GM19099 (cell line): ENCODE measurements around the gene DHRSX.

ENCODE experiments used
- POLR2A ChIP-seq: IDR thresholded peaks from 3 replicates; pipeline ENCODE4 v1.6.1; 2011; ENCODE audit warnings: low read depth; ENCODE audit not compliant: insufficient read length; ENCODE audit errors: extremely low read depth

Gene DHRSX

DNA sequence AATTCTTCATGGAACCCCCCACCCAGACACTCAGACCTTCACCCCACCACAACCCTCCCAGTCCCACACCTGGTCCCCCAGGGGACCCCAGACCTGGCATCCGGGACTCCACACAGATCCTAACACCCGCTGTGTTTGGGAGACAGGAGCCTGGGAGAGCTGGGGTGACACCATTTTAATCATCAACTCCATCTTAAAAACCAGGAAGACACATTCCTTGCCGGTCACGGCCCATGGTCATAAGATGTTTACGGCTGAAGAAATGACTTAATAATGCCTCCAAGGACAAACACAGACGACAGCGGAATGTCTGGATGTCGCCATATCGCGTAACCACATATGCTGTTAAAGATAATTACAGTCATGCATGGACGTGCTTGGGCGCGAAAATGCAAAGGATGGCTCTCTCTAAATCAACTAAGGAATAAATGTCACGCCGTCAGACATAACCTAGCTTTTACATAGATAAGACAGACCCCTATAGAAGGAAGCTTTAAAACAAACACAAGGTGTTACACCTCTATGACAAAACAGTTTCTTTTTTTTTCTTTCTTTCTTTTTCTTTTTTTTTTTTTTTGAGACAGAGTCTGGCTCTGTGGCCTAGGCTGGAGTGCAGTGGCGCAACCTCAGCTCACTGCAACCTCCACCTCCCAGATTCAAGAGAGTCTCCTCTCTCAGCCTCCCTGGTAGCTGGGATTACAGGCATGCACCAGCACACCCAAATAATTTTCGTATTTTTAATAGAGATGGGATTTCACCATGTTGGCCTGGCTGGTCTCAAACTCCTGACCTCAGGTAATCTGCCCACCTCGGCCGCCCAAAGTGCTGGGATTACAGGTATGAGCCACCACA lies 2.1 kb upstream of the DHRSX start:
- no peak for TF ChIP-seq POLR2A

DNA sequence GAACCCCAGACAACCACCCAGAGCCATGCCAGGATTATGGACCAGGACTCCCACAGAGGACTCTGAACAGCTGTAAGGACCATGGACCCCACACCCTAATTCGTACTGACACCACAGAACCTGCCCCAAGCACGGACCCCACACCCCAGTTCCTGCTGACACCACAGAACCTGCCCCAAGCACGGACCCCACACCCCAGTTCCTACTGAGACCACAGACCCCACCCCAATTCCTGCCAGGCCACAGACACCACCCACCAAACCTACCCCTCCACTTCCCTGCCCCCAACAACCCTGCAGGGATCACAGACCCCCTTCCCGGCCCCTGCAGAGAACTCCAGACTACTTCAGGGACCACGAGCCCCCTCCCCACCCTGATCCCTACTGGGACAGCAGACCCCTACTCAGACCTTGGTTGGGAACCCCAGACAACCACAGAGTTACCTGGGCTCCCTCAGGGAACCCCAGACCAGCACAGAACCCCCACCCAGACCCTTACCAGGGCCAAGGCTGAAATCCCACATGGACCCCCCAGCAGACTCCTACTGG lies 1.4 kb upstream of the DHRSX start:
- no peak for TF ChIP-seq POLR2A

DNA sequence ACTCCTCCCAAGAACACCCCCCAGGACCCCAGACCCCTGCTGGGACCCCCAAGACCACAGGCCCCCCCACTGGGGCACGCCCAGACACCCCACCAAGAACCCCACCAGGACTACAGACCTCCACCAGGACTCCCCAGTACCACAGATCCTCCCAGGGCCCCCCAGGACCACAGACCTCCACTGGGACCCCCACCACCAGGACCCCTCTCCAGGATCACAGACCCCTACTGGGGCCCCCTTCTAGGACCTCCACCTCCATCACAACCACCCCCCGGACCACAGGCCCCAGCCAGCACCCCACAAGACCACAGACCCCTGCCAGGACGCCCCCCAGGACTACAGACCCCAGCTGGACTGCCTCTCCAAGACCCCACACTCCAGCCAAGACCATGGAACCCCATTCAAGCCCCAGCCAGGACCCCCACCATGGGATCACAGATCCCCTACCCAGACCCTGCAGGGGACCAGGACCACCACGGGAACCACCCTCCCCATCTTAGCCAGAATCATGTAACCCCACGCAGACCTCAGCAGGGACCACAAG lies 855 bp upstream of the DHRSX start:
- TF ChIP-seq POLR2A: no peak

DNA sequence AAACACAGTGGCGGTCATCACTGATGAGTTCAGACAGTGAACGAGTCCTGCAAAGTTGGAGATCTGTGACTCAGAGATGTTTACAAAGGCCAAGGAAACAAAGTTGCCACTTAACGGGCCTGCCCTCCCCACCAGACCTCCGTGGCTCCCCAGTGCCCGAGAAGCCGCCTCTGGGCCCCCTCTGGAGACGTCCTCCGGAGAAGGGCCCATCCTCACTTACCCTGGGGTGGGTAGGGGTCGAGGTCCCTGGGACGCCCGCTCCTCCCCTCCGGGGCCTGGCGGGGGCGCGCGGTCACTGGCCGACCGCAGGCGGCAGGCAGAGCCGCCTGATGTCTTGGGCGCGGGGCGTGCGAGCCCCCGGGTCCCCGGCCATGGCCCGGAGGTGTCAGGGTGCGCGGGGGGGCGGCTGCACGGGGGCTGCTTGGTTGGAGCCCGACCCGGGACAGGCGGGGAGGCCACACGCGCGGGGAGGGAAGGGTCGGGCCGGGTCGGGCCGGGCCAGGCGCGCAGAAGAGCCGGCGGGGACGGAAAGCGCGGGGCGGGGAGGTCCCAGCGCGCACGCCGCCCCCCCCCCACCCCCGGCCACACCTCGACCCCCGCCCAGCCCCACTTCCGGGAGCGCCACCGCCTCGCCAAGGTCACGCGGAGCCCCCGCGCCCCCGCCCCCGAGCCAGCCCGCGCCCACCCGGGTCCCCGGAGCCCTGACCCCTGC lies 529 bp downstream of the DHRSX start:
- TF ChIP-seq POLR2A: no peak

DNA sequence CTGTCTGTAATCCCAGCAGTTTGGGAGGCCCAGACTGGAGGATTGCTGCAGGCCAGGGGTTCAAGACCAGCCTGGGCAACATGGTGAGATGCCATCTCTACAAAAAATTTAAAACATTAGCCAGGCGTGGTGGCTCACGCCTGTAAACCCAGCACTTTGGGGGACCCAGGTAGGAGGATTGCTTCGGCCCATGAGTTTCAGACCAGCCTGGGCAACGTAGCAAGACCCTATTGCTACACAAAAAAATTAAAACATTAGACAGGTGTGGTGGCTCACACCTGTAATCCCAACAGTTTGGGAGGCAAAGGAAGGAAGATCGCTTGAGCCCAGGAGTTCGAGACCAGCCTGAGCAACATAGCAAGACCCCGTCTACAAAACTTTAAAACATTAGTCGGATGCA lies 1.3 kb downstream of the DHRSX start:
- no peak for TF ChIP-seq POLR2A

DNA sequence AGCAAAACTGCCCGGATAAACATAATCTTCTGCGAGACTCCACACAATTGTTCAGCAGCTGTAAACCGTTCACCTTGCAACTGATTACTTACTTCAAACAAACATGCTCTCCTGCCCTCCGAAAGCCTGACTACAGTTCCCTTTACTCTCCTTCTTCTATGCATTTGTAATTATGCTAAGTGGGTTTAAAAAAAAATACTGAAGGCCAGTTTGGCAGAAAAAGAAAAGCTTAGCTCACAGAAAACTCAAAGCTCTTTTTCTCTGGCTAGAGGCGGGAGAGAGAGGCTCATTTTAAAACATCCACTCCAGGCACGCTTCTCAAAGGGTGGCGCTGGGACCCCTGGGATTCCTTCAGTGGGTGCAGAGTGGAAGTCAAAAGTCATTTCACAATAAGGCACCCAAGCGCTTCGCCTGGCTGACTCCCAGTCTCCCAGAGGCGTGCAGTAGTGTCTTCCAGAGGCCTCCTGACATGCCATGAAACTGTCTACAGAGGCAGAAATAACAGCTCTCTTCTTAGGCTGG lies 1.9 kb downstream of the DHRSX start:
- no peak for TF ChIP-seq POLR2A

DNA sequence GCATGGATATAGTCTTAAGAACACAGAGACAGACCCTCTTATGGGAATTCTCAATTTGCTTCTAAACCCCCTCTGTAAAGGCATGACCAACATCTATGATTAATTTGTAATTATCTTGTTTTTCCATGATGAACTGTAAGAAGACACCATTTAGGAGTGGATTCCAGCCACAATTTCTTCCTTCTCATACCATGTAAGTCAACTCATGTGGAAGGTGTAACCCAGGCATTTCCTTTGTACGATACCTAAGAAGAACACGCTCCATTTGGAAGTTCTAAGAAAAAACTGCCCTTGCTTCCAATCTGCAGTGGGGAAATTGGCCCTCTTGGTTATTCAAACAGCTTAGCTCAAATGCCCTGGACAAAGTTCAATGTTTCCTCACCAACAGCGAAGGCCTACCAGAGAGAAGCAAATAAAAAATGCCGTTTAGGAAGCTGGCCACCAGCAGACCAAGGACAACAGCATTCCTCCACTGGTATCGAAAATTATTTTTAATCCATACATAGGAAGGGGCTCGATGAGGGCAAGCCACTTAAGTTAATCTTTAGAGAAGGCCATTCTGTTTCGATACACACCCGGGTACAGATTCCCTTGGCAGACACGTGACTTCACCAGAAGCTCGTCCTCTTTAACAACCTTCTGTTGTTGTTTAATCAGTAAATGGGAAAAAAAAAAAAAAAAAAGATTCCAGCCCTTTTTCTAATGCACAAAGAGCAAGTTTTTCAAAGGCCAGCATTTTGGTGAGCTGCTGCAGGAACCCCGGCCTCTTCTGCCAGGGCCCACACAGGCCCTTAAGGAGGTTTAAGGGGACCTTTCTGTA lies 2.6 kb downstream of the DHRSX start:
- TF ChIP-seq POLR2A: no peak

DNA sequence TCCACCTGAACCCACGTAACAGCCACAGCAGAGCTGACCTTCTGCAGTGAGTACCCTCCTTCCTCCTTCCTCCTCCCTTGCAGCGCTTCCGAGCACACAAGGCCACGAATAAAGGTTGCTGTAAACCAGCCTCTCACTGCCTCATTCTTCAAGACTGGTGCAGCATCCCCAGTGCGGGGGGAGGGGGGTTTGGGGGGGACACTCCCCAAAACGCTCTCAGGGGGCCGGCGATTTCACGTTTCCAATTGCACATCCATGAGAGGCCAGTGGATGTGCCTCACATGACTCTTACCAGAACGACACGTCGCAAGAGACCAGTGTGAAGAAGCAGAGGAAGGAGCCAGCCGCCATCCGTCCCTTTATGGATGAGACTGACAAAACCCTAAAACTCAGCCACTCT lies 5.2 kb downstream of the DHRSX start:
- TF ChIP-seq POLR2A: no peak

DNA sequence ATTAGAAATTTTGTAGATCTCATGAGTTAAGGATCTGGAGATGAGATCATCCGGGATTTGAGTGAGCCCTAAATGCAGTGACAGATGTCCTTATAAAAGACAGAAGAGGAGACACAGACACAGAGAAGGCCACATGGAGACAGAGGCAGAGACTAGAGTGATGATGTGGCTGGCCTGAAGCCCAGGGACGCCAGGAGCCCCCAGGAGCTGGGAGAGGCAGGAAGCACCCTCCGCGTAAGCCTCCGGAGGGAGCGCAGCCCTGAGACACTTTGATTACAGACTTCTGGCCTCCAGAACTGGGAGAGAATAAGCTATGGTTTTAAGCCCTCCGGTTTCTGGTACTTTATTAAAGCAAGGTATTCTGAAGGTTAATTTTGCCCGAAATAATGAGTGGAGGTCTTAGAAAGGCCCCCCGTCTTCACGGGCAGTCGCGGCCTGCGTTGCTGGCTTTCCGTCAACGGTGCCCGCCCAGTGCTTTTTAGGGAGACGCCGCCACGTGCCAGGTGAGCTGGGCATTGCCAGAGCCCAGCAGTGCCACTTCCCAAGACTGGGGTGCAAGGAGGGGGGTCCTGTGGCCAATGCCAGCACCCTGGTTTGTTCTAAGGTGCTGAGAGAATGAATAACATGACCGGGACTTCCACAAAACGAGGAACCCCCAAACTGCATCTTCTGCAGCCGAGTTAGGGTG lies 8.1 kb downstream of the DHRSX start:
- TF ChIP-seq POLR2A: no peak

DNA sequence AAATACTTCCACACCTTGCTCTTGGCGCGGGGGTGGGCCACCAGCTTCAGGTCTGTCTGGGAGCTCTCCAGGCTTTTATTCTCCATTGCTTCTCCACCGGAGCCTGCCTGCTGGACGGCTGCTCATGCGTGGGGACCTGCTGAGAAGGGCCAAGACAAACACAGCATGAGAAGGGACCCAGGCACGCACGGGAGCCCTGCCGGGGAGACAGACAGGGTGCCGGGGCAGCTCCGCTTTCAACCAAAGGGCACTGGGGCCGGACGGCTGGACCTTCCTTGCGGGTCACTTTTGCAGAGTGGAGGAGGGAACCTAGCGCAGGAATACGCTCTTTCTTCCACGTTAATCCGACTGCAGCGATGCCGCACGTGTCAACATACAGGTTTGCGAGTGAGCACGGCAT lies 10.1 kb downstream of the DHRSX start:
- no peak for TF ChIP-seq POLR2A

DNA sequence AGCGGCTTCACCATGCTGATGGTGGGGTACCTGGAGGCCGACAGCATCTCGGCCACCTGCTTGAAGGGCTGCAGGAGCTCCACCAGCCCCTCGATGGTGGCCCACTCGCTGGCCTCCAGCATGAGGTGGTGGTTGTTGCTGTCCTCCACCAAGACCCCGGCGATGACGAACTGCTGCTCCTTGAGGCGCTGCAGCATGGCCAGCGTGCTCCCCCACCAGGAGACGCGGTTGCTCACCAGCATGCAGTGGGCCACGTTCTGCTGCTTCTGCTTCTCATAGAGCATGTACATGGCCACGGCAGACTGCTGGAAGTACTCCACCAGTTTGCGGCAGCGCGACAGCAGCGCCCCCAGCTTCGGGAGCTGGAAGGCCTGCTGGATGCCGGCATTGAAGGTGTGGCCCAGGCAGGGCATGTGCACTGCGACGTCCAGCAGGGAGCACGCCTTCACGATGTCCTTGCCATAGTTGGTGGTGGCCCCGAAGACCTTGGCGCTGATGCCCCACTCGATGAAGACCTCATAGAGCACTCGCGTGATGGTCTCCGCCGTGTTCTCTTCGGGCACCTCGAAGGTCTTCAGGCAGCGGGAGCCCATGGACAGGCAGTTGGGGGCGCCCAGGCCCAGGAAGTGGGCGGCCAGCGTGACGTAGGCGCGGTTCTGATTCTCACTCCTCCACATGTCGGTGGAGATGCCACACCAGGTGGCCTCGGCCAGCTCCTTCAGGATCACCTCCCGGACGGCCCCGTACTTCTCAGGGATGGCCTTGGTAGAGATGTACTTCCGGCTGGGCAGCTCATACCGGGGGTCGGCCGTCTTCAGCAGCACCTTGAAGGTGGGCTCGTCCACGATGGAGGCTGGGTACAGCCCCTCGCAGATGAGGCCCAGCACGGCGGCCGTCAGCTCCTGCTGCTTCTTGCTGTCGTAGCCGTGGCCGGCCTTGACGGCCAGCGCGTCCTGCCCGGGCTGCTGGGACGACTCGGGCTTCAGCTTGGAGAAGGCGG lies 11.0 kb downstream of the DHRSX start:
- no peak for TF ChIP-seq POLR2A

DNA sequence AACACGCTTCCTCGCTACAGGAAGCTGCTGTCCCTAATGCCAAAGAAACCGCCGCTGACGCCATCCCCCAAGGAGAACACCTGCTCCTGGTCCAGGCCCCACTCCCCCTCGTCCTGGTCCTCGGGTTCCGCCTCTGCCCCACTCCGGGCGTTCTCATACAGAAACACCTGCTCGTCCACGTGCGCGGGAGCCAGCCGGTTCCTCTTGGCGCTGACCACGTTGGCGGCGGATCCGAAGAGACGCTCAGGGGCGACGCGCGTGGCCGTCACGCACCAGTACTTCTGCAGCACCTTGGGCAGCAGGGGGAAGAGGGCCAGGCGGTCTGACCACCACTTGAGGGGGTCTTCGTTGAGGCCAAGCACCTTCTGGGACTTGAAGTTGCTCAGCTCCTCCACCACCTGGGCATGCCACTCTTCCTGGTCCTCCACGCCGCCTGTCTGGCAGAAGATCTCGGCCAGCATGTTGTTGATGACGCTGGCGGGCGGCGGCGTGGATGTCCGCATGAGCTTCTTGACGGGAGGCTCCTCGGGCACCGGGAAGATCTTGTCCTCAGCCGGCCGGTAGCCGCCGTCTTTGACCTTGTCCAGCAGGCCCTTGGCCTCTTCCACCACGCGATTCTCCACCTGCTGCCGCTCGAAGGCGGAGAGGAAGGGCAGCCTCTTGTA lies 12.0 kb downstream of the DHRSX start:
- no peak for TF ChIP-seq POLR2A

DNA sequence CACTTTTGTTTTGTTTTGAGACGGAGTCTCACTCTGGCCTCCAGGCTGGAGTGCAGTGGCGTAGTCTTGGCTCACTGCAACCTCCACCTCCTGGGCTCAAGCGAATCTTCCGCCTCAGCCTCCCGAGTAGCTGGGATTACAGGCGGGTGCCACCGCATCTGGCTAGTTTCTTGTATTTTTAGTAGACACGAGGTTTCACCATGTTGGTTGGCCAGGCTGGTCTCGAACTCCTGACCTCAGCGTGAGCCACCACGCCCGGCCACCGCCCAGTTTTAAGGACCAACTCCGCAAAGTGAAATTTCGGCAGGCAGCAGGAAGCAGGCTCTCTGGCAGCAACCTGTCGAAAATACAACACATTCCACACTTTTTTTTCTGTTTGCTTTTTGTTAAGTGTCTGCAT lies 13.4 kb downstream of the DHRSX start:
- no peak for TF ChIP-seq POLR2A
